RWPE2 (cell line): Measurements from ENCODE around the gene NSD2.

Experiments used
- ATAC-seq: fragments of 200-7000 bp; cut with Tn5 transposase; 3 replicates; pipeline ENCODE4 v1.9.1; 2021; ENCODE audit warnings: low read depth
- DNase-seq: peaks from one replicate; pipeline ENCODE4 v3.0.0-alpha.2; 2020; ENCODE audit warnings: low spot score
- H3K27ac ChIP-seq: fragments of 450-650 bp; 2 replicates; pipeline ENCODE4 v1.5.1; 2017; ENCODE audit warnings: mild to moderate bottlenecking; ENCODE audit not compliant: poor library complexity, severe bottlenecking
- H3K27me3 ChIP-seq: fragments of 250-450 bp; sonication (Bioruptor Pico); 2 replicates; pipeline ENCODE4 v1.5.1; 2021; ENCODE audit warnings: mild to moderate bottlenecking, moderate library complexity; ENCODE audit not compliant: insufficient read depth, poor library complexity, severe bottlenecking
- H3K36me3 ChIP-seq: fragments of 250-450 bp; sonication (Bioruptor Pico); 2 replicates; pipeline ENCODE4 v1.5.1; 2020; ENCODE audit warnings: low read depth, mild to moderate bottlenecking, moderate library complexity
- H3K4me1 ChIP-seq: fragments of 250-450 bp; sonication (Bioruptor Pico); 2 replicates; pipeline ENCODE4 v1.5.1; 2021; ENCODE audit warnings: mild to moderate bottlenecking, moderate library complexity; ENCODE audit not compliant: insufficient read depth, poor library complexity, severe bottlenecking
- H3K4me3 ChIP-seq: fragments of 250-450 bp; sonication (Bioruptor Pico); 2 replicates; pipeline ENCODE4 v1.5.1; 2021; ENCODE audit warnings: mild to moderate bottlenecking, moderate library complexity; ENCODE audit not compliant: severe bottlenecking
- H3K9me3 ChIP-seq: fragments of 250-450 bp; sonication (Bioruptor Pico); 2 replicates; pipeline ENCODE4 v1.5.1; 2021; ENCODE audit warnings: mild to moderate bottlenecking, moderate library complexity; ENCODE audit not compliant: severe bottlenecking
- CTCF ChIP-seq: fragments of 450-650 bp; IDR thresholded peaks from one replicate; pipeline ENCODE4 v1.5.1; 2017; ENCODE audit warnings: mild to moderate bottlenecking, moderate library complexity; ENCODE audit not compliant: poor library complexity, severe bottlenecking

NSD2 gene

DNA sequence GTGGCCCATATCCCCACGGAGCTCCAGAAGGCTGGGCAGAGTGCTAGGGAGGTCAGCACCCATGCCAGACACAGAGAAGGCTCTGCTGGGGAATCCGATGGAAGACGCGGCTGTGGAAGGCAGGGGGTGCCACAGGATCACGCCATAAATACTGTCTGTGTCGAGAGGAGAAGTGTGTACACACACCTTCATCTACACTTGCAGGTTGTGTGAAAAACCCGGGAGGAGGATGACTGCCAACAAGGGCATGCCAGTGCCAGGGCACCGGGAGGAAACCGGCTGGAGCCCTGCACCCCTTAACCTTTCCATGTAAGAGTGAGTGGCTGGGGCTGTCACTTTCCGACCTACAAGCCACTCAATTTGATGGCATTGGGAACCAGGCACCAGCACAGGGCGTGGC lies 46.4 kb upstream of the NSD2 start:
- no peak for TF ChIP-seq CTCF
- Histone ChIP-seq H3K9me3 (no peaks in the 10 kb centered on the region), H3K27ac (no peak overlapping the region), H3K27me3 (no peaks in the 10 kb centered on the region), H3K4me3 (no peak overlapping the region), H3K4me1 (no peaks in the 10 kb centered on the region), H3K36me3 (peaks cover 62% of the 10 kb centered on the region)
- no peak for ATAC-seq
- DNase-seq, result no peak

DNA sequence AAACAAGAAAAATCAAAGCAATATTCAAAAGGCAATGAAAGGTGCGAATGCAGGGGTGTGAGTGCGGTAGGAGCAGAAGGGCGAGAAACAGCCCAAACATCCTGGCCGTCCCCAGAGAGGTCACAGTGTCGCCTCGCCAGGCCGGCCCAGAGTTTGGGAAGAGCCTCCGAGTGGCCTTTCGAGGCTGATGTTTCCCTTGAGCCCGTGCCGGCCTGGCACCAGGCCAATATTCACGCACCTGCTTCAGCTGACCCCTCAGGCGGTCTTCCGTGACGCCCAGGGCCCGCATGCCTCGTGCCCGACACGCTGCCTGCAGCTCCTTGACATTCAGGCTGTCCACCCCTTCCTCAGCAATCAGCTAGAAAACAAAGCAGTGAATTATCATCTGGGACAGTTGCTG lies 45.9 kb upstream of the NSD2 start:
- no peak for TF ChIP-seq CTCF
- H3K36me3 ChIP-seq, result peaks cover 62% of the 10 kb centered on the region
- H3K27ac ChIP-seq, result no peak overlapping the region
- H3K27me3 ChIP-seq, result no peaks in the 10 kb centered on the region
- H3K4me3 ChIP-seq, result no peak overlapping the region
- ATAC-seq, result no peak
- no peaks in the 10 kb centered on the region for H3K9me3 ChIP-seq
- no peak for DNase-seq
- no peaks in the 10 kb centered on the region for H3K4me1 ChIP-seq

DNA sequence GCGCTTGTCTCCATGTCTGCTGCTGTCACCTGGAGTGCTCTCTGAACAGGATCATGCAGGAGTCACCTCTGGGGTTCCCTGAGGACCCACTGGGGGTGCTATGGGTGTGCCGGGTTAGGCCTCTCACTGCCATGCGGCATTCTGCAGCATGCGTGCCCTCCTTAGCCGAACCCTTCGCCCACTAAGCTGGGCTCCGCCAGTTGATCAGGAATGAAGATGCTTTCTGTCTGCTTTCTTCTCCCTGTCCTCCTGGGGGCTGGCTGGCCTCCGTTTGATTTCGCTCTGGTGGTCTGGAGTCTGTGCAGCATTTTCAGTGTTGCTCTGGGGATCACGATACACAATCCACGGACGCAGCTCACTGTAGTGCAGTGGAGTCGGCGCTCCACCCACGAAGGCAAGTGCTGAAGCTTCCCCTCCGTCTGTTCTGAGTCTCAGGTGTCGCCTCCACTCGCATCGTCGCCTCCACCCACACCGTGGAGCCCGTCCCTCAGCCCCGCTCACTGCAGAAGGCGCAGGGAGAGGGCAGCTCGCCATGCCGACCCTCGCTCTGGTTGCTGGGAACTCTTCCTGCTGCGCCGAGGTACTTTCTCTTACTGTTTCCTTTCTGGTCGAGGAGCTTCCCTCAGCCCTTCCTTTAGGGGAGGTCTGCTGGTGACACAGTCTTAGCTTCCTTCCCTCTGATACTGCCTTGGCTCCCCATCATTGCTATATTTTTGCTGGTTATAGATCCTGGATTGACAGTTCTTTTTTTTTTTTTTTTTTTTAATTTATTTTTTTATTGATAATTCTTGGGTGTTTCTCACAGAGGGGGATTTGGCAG lies 44.5 kb upstream of the NSD2 start:
- Histone ChIP-seq H3K36me3 (peaks cover 66% of the 10 kb centered on the region), H3K27ac (no peak overlapping the region)

DNA sequence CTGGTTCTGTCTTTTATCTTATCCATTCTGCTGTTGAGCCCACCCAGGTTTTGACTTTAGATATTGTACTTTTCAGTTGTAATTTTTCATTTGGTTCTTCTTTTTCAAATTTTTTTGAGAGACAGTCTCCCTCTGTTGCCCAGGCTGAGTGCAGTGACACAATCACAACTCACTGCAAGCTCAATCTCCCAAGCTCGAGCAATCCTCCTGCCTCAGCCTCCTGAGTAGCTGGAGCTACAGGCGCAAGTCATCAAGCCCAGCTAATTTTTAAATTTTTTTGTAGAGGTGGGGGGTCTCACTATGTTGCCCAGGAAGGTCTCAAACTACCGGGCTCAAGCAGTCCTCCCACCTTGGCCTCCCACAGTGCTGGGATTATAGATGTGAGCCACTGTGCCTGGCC lies 41.0 kb upstream of the NSD2 start:
- no peak for TF ChIP-seq CTCF
- H3K27me3 ChIP-seq, result no peaks in the 10 kb centered on the region
- no peak for ATAC-seq
- H3K4me3 ChIP-seq, result no peak overlapping the region
- no peak overlapping the region for H3K27ac ChIP-seq
- peaks cover 58% of the 10 kb centered on the region for H3K36me3 ChIP-seq
- DNase-seq, result no peak
- H3K9me3 ChIP-seq, result no peaks in the 10 kb centered on the region
- no peaks in the 10 kb centered on the region for H3K4me1 ChIP-seq

More for the DNA sequence above, 44.5 kb upstream of the NSD2 start:
- TF ChIP-seq CTCF, result no peak
- H3K9me3 ChIP-seq, result no peaks in the 10 kb centered on the region
- no peaks in the 10 kb centered on the region for H3K27me3 ChIP-seq
- no peak for ATAC-seq
- DNase-seq, result no peak
- H3K4me3 ChIP-seq, result no peak overlapping the region
- H3K4me1 ChIP-seq, result no peaks in the 10 kb centered on the region

DNA sequence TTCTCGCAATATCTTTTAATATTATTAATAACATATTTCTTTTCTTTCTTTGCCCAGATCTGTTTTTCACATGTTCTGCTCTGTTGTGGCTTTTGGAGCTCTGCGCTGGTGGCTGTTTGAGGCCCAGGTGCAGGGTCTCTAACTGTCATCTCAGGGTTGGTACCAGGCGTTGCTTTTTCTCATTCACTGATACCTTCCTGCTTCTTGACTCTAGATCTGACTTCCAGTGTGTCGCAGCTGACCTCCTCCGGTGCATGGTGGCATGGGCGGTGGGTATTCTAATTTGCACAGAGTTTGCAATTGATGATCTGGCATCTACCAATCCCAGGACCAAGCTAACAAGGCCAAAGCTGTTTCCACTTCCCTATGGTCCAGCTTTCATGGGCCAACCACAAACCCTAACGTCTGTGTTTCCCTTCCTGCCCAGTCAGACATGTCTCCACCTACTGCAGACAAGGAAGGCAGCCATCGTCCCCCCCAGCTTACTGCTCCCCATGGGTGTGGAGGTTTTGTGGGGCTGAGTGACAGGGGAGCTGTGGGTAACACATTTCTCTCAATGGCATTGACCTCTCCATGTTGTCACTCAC lies 40.5 kb upstream of the NSD2 start:
- peaks cover 58% of the 10 kb centered on the region for H3K36me3 ChIP-seq
- ATAC-seq (no peak), DNase-seq (no peak)

More for the DNA sequence above, 40.5 kb upstream of the NSD2 start:
- no peak for TF ChIP-seq CTCF
- Histone ChIP-seq H3K27ac (no peak overlapping the region), H3K4me3 (no peak overlapping the region), H3K4me1 (no peaks in the 10 kb centered on the region), H3K9me3 (no peaks in the 10 kb centered on the region), H3K27me3 (no peaks in the 10 kb centered on the region)
